H9 (cell line): Measurements from ENCODE around the gene USP49. TPM values are rescaled to one million over a fixed set of nuclear protein-coding genes. Genes with fewer than 3 reads are reported as not detected.

Source experiments
- DNase-seq: peaks from one replicate; pipeline ENCODE4 v3.0.0-alpha.2; 2017
- H2AFZ ChIP-seq: one replicate; pipeline ENCODE4 v1.6.1; 2013; ENCODE audit warnings: mild to moderate bottlenecking, low read length, control low read depth, moderate library complexity
- H2AK5ac ChIP-seq: 2 replicates; pipeline ENCODE4 v1.6.1; 2013; ENCODE audit warnings: low read length, control low read depth, mixed read lengths; ENCODE audit not compliant: insufficient read length
- H2BK120ac ChIP-seq: one replicate; pipeline ENCODE4 v1.6.1; 2013; ENCODE audit warnings: low read depth, mild to moderate bottlenecking, low read length, control low read depth, inconsistent platforms; ENCODE audit not compliant: poor library complexity, severe bottlenecking
- H2BK12ac ChIP-seq: 2 replicates; pipeline ENCODE4 v1.6.1; 2013; ENCODE audit warnings: low read length, control low read depth, mixed read lengths, low read depth; ENCODE audit not compliant: insufficient read length
- H2BK15ac ChIP-seq: 2 replicates; pipeline ENCODE4 v1.6.1; 2013; ENCODE audit warnings: low read depth, low read length, control low read depth
- H2BK20ac ChIP-seq: one replicate; pipeline ENCODE4 v1.6.1; 2013; ENCODE audit warnings: low read depth, mild to moderate bottlenecking, low read length, control low read depth, inconsistent platforms; ENCODE audit not compliant: poor library complexity, severe bottlenecking
- H2BK5ac ChIP-seq: 2 replicates; pipeline ENCODE4 v1.6.1; 2013; ENCODE audit warnings: low read length, control low read depth, mixed read lengths; ENCODE audit not compliant: insufficient read length
- H3K14ac ChIP-seq: 2 replicates; pipeline ENCODE4 v1.6.1; 2013; ENCODE audit warnings: low read length, control low read depth; ENCODE audit not compliant: insufficient read depth
- H3K18ac ChIP-seq: 2 replicates; pipeline ENCODE4 v1.6.1; 2013; ENCODE audit warnings: low read depth, mild to moderate bottlenecking, mixed read lengths, low read length, control low read depth; ENCODE audit not compliant: insufficient read length
- H3K23ac ChIP-seq: 2 replicates; pipeline ENCODE4 v1.6.1; 2013; ENCODE audit warnings: low read length, control low read depth, mixed read lengths, low read depth; ENCODE audit not compliant: insufficient read length
- H3K23me2 ChIP-seq: 2 replicates; pipeline ENCODE4 v1.6.1; 2013; ENCODE audit warnings: low read depth, mild to moderate bottlenecking, mixed read lengths, low read length, control low read depth; ENCODE audit not compliant: insufficient read length, poor library complexity, severe bottlenecking
- H3K27ac ChIP-seq: 2 replicates; pipeline ENCODE4 v1.5.1; 2013; ENCODE audit warnings: low read length, control low read depth, mixed read lengths, low read depth; ENCODE audit not compliant: insufficient read length
- H3K27me3 ChIP-seq: 2 replicates; pipeline ENCODE4 v1.6.1; 2013; ENCODE audit warnings: low read length, control low read depth, inconsistent platforms; ENCODE audit not compliant: insufficient read depth
- H3K4ac ChIP-seq: 2 replicates; pipeline ENCODE4 v1.6.1; 2013; ENCODE audit warnings: low read depth, mild to moderate bottlenecking, control low read depth, inconsistent platforms, low read length, moderate library complexity
- H3K4me1 ChIP-seq: 2 replicates; pipeline ENCODE4 v1.6.1; 2013; ENCODE audit warnings: low read length, control low read depth, inconsistent platforms; ENCODE audit not compliant: insufficient read depth
- H3K4me2 ChIP-seq: 2 replicates; pipeline ENCODE4 v1.6.1; 2013; ENCODE audit warnings: low read length, control low read depth, mixed read lengths; ENCODE audit not compliant: insufficient read length, insufficient read depth
- H3K56ac ChIP-seq: 2 replicates; pipeline ENCODE4 v1.6.1; 2013; ENCODE audit warnings: low read depth, mild to moderate bottlenecking, mixed read lengths, low read length, control low read depth; ENCODE audit not compliant: insufficient read length
- H3K79me1 ChIP-seq: 2 replicates; pipeline ENCODE4 v1.6.1; 2013; ENCODE audit warnings: low read depth, mild to moderate bottlenecking, moderate library complexity, low read length, control low read depth, inconsistent platforms; ENCODE audit not compliant: insufficient read depth, poor library complexity, severe bottlenecking
- H3K79me2 ChIP-seq: 2 replicates; pipeline ENCODE4 v1.6.1; 2013; ENCODE audit warnings: low read length, control low read depth, inconsistent platforms; ENCODE audit not compliant: insufficient read depth
- H3K9ac ChIP-seq: 2 replicates; pipeline ENCODE4 v1.6.1; 2013; ENCODE audit warnings: low read length, control low read depth, mixed read lengths; ENCODE audit not compliant: insufficient read length; ENCODE audit errors: extremely low read depth
- H3K9me3 ChIP-seq: one replicate; pipeline ENCODE4 v1.6.1; 2013; ENCODE audit warnings: low read depth, low read length, inconsistent platforms; ENCODE audit not compliant: control insufficient read depth
- H3T11ph ChIP-seq: one replicate; pipeline ENCODE4 v1.6.1; 2013; ENCODE audit warnings: mild to moderate bottlenecking, low read length, control low read depth, inconsistent platforms
- H4K20me1 ChIP-seq: one replicate; pipeline ENCODE4 v1.6.1; 2013; ENCODE audit not compliant: control insufficient read depth, insufficient read length, insufficient read depth
- H4K5ac ChIP-seq: 2 replicates; pipeline ENCODE4 v1.6.1; 2013; ENCODE audit warnings: low read depth, mild to moderate bottlenecking, mixed read lengths, low read length, control low read depth; ENCODE audit not compliant: insufficient read length
- H4K8ac ChIP-seq: replicated peaks from 2 replicates; pipeline ENCODE4 v1.6.1; 2013; ENCODE audit warnings: low read length, control low read depth, mixed read lengths, low read depth; ENCODE audit not compliant: insufficient read length
- H4K91ac ChIP-seq: 2 replicates; pipeline ENCODE4 v1.6.1; 2013; ENCODE audit warnings: low read depth, mild to moderate bottlenecking, moderate library complexity, mixed read lengths, low read length, control low read depth; ENCODE audit not compliant: insufficient read length
- H3K27ac Mint-ChIP-seq, 3 experiments: 2 replicates in 2 of 3; 3 replicates in 1 of 3; pipeline ENCODE4 v1.8.0; 2020 to 2021; ENCODE audit warnings: mixed read lengths in 3 of 3, mild to moderate bottlenecking in 1 of 3, moderate library complexity in 1 of 3
- H3K27me3 Mint-ChIP-seq: 2 replicates; pipeline ENCODE4 v1.8.0; 2021; ENCODE audit warnings: low read depth, mild to moderate bottlenecking, moderate library complexity, mixed read lengths
- H3K36me3 Mint-ChIP-seq, 3 experiments: 2 replicates in 2 of 3; 3 replicates in 1 of 3; pipeline ENCODE4 v1.8.0; 2020 to 2021; ENCODE audit warnings: low read depth in 3 of 3, mixed read lengths in 3 of 3; ENCODE audit not compliant: insufficient read depth in 1 of 3
- H3K4me1 Mint-ChIP-seq, 2 experiments: 2 replicates each; pipeline ENCODE4 v1.8.0; 2020; ENCODE audit warnings: mixed read lengths in 2 of 2
- H3K4me3 Mint-ChIP-seq, 2 experiments: 2 replicates in 1 of 2; 3 replicates in 1 of 2; pipeline ENCODE4 v1.8.0; 2020 to 2021; ENCODE audit warnings: mild to moderate bottlenecking in 2 of 2, mixed read lengths in 2 of 2, moderate library complexity in 1 of 2
- H3K9me3 Mint-ChIP-seq, 2 experiments: 2 replicates in 1 of 2; 3 replicates in 1 of 2; pipeline ENCODE4 v1.8.0; 2020; ENCODE audit warnings: mild to moderate bottlenecking in 2 of 2, mixed read lengths in 2 of 2, moderate library complexity in 1 of 2
- WGBS: extraction: QIAGEN DNeasy Blood & Tissue Kit; methylation state at CpG from one replicate; pipeline ENCODE4 v1.1.7; 2013; ENCODE audit warnings: missing lambda C conversion rate, low lambda C conversion rate, mixed read lengths; ENCODE audit not compliant: insufficient read length; ENCODE audit errors: extremely low coverage; 5-methylcytosine and 5-hydroxymethylcytosine counted together
- total RNA-seq: library from RNA; stranded (reverse); gene quantifications from 2 replicates; pipeline ENCODE4 v1.2.1, GENCODE V29; 2021
- TF ChIP-seq, protein P1 (sequence below): fragments of 200-600 bp; sonication (generic); conservative IDR thresholded peaks from 3 replicates; pipeline ENCODE4 v1.8.0; 2021; ENCODE audit warnings: antibody characterized with exemption, mild to moderate bottlenecking

Gene USP49
- total RNA-seq, 1 experiment from 2014 or later, result 19.0 TPM

DNA sequence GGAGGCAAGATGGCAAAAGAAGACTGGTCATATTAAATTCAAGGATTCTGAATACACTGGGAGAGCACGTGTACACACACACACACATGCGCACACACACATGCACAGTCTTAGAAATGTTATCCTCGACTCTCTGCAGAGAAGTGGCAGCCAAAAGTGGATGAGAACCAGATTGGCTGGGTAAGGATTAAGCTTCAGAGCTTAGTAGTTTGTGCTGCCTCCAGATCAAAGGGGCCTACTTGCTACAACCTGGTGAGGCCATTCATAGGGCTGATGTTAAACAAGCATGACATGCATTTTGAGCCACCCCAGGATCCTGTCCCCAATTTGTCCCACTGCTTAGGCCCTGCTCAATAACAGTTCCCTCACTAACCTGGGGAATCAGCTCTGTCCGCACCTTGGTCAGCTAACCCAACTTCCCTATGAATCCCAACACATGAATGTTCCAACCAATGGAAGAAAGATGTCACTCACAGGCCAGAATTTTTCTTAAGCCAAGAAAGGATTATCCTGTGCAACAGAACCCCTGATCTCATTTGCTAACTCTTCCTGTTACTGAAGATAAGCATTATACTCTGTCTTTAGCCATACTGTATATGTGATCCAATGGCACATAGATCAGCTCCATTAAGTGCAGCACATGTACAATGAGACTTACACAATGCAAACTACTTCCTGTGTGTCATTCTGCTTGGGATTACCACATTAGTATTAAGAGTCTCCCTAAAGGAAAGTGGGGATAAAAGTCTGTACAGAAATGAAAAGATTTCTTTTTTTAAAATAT is 76.7 kb downstream of the USP49 start:
- Mint-ChIP-seq H3K4me1 (peaks cover 0 to 2% of the 10 kb centered on the region in 2 experiments; a peak in 1 of 4 replicates), H3K9me3 (no peaks in the 10 kb centered on the region), H3K27ac (peak overlapping the region in 1 of 3 experiments; percentile 54; a peak in 2 of 7 replicates), H3K36me3 (peaks cover 0 to 6% (median 0%) of the 10 kb centered on the region in 3 experiments; a peak in 4 of 7 replicates), H3K27me3 (no peaks in the 10 kb centered on the region), H3K4me3 (no peak overlapping the region)
- no peak for DNase-seq
- no peaks in the 10 kb centered on the region for H3K23me2 ChIP-seq
- H3T11ph ChIP-seq, result no peak overlapping the region
- H2BK20ac ChIP-seq, result no peak overlapping the region
- H3K9me3 ChIP-seq, result no peaks in the 10 kb centered on the region
- no peak overlapping the region for H4K8ac ChIP-seq
- H3K56ac ChIP-seq, result no peak overlapping the region
- H3K79me2 ChIP-seq, result no peaks in the 10 kb centered on the region
- H4K5ac ChIP-seq, result no peak overlapping the region
- H3K27ac ChIP-seq, result no peak overlapping the region
- H2AK5ac ChIP-seq, result no peak overlapping the region
- no peaks in the 10 kb centered on the region for H3K79me1 ChIP-seq
- H3K23ac ChIP-seq, result no peak overlapping the region
- no peaks in the 10 kb centered on the region for H3K27me3 ChIP-seq
- no peak overlapping the region for H3K9ac ChIP-seq
- no peak overlapping the region for H4K91ac ChIP-seq
- no peak overlapping the region for H3K4me2 ChIP-seq
- H2AFZ ChIP-seq, result no peak overlapping the region
- no peak overlapping the region for H2BK12ac ChIP-seq
- H3K14ac ChIP-seq, result no peak overlapping the region
- H2BK5ac ChIP-seq, result no peak overlapping the region
- TF ChIP-seq, protein P1, sequence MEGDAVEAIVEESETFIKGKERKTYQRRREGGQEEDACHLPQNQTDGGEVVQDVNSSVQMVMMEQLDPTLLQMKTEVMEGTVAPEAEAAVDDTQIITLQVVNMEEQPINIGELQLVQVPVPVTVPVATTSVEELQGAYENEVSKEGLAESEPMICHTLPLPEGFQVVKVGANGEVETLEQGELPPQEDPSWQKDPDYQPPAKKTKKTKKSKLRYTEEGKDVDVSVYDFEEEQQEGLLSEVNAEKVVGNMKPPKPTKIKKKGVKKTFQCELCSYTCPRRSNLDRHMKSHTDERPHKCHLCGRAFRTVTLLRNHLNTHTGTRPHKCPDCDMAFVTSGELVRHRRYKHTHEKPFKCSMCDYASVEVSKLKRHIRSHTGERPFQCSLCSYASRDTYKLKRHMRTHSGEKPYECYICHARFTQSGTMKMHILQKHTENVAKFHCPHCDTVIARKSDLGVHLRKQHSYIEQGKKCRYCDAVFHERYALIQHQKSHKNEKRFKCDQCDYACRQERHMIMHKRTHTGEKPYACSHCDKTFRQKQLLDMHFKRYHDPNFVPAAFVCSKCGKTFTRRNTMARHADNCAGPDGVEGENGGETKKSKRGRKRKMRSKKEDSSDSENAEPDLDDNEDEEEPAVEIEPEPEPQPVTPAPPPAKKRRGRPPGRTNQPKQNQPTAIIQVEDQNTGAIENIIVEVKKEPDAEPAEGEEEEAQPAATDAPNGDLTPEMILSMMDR, result no peak
- no peak overlapping the region for H2BK15ac ChIP-seq
- H4K20me1 ChIP-seq, result no peaks in the 10 kb centered on the region
- no peak overlapping the region for H3K4ac ChIP-seq
- H2BK120ac ChIP-seq, result no peak overlapping the region
- no peaks in the 10 kb centered on the region for H3K4me1 ChIP-seq
- no peak overlapping the region for H3K18ac ChIP-seq
- no CpG with 5 or more reads among the region's 4 CpGs for WGBS
